CD8-positive, alpha-beta memory T cell (primary cell): ENCODE measurements around the gene DMC1. TPM values are rescaled to one million over a fixed set of nuclear protein-coding genes. Genes with fewer than 3 reads are reported as not detected.

Experiments used
- CTCF ChIA-PET: fragments of 350-600 bp; sonication (Branson Sonifier 250); formaldehyde crosslinking; loops from one replicate; lab custom pipeline; 2021; ENCODE audit warnings: antibody characterized with exemption; lab: Charles Lee
- POLR2A ChIA-PET: fragments of 350-600 bp; sonication (Branson Sonifier 250); formaldehyde crosslinking; loops from one replicate; lab custom pipeline; 2021; ENCODE audit warnings: antibody characterized with exemption; lab: Charles Lee
- DNase-seq, 5 donors: peaks; one replicate each; pipeline versions ENCODE4 v3.0.0 to v3.0.0-alpha.2; 2020 to 2022; ENCODE audit warnings: mixed read lengths in 1 of 5
- H3K27ac ChIP-seq: one replicate; pipeline ENCODE4 v1.7.0; 2013; ENCODE audit warnings: low read depth, mild to moderate bottlenecking, low read length, moderate library complexity
- H3K27me3 ChIP-seq: 2 replicates; pipeline ENCODE4 v1.7.0; 2013; ENCODE audit warnings: low read length, mild to moderate bottlenecking; ENCODE audit not compliant: insufficient read depth, poor library complexity, severe bottlenecking
- H3K36me3 ChIP-seq: 2 replicates; pipeline ENCODE4 v1.7.0; 2013; ENCODE audit warnings: mild to moderate bottlenecking, low read length, moderate library complexity; ENCODE audit not compliant: insufficient read depth
- H3K4me1 ChIP-seq: 2 replicates; pipeline ENCODE4 v1.7.0; 2013; ENCODE audit warnings: mild to moderate bottlenecking, low read length, moderate library complexity; ENCODE audit not compliant: insufficient read depth
- H3K4me3 ChIP-seq: 2 replicates; pipeline ENCODE4 v1.7.0; 2013; ENCODE audit warnings: mild to moderate bottlenecking, low read length
- H3K9me3 ChIP-seq: 2 replicates; pipeline ENCODE4 v1.7.0; 2013; ENCODE audit warnings: mild to moderate bottlenecking, low read length
- H3K27ac Mint-ChIP-seq, 8 donors: one replicate each; pipeline ENCODE4 v1.8.0; 2020 to 2021; ENCODE audit warnings: mixed read lengths in 8 of 8, mild to moderate bottlenecking in 6 of 8, inconsistent platforms in 3 of 8, moderate library complexity in 3 of 8
- H3K27me3 Mint-ChIP-seq, 2 donors: one replicate each; pipeline ENCODE4 v1.8.0; 2020 to 2021; ENCODE audit warnings: mixed read lengths in 2 of 2, mild to moderate bottlenecking in 1 of 2, moderate library complexity in 1 of 2
- H3K36me3 Mint-ChIP-seq, 3 donors: one replicate each; pipeline ENCODE4 v1.8.0; 2020 to 2021; ENCODE audit warnings: mixed read lengths in 3 of 3, inconsistent platforms in 1 of 3, mild to moderate bottlenecking in 1 of 3
- H3K4me1 Mint-ChIP-seq, 3 donors: one replicate each; pipeline ENCODE4 v1.8.0; 2020 to 2021; ENCODE audit warnings: mixed read lengths in 3 of 3, inconsistent platforms in 1 of 3, mild to moderate bottlenecking in 1 of 3
- H3K4me3 Mint-ChIP-seq, 7 donors: one replicate each; pipeline ENCODE4 v1.8.0; 2020 to 2021; ENCODE audit warnings: mixed read lengths in 7 of 7, mild to moderate bottlenecking in 6 of 7, moderate library complexity in 4 of 7, inconsistent platforms in 2 of 7
- H3K9me3 Mint-ChIP-seq, 5 donors: one replicate each; pipeline ENCODE4 v1.8.0; 2020 to 2022; ENCODE audit warnings: mixed read lengths in 5 of 5, mild to moderate bottlenecking in 3 of 5, moderate library complexity in 2 of 5, inconsistent platforms in 1 of 5
- polyA plus RNA-seq: library from polyadenylated mRNA; unstranded; fragments of 300-500 nt; fragmentation: Illumina TruSeq; gene quantifications from one replicate; pipeline ENCODE4 v1.2.3, GENCODE V29; 2021
- total RNA-seq, 2 experiments: library from RNA; stranded (reverse); gene quantifications; one replicate each; pipeline ENCODE4 v1.2.3, GENCODE V29; 2021

The DMC1 gene
- total and polyA plus RNA-seq, 3 experiments from 2014 or later, result 10.9 to 17.2 TPM; not detected in 1

- H3K27ac Mint-ChIP-seq, result peak overlapping the region in 7 of 8 donors; percentile 2 to 88 (median 59)
- peaks cover 23 to 91% (median 37%) of the 10 kb centered on the region in 3 donors for H3K36me3 Mint-ChIP-seq
- no peak overlapping the region for H3K4me3 Mint-ChIP-seq
- Histone ChIP-seq H3K27ac (no peak overlapping the region), H3K36me3 (peaks cover 84% of the 10 kb centered on the region), H3K27me3 (no peaks in the 10 kb centered on the region), H3K4me3 (no peak overlapping the region), H3K4me1 (peaks cover 13% of the 10 kb centered on the region), H3K9me3 (no peaks in the 10 kb centered on the region)
- H3K4me1 Mint-ChIP-seq, result peaks cover 46 to 70% (median 57%) of the 10 kb centered on the region in 3 donors
- no peaks in the 10 kb centered on the region for H3K9me3 Mint-ChIP-seq
- CTCF ChIA-PET, result interaction anchor here (0.7 kb wide), 1 partner anchor 584 kb away, joined by 3 read pairs; no protein-coding TSS in a partner anchor
- H3K27me3 Mint-ChIP-seq, result no peaks in the 10 kb centered on the region
- DNase-seq, result no peak
- POLR2A ChIA-PET, result no interaction called here
Measured at GRCh38 chr22:38490475-38490874, 79.5 kb downstream of the DMC1 start.

- no peak overlapping the region for H3K27ac ChIP-seq
- no peaks in the 10 kb centered on the region for H3K27me3 Mint-ChIP-seq
- ChIA-PET CTCF (interaction anchor here (0.7 kb wide), 1 partner anchor 583 kb away, joined by 3 read pairs; no protein-coding TSS in a partner anchor), POLR2A (no interaction called here)
- H3K9me3 ChIP-seq, result no peaks in the 10 kb centered on the region
- no peak for DNase-seq
- peaks cover 9% of the 10 kb centered on the region for H3K4me1 ChIP-seq
- H3K27ac Mint-ChIP-seq, result peak overlapping the region in 6 of 8 donors; percentile 40 to 71 (median 54)
- H3K9me3 Mint-ChIP-seq, result no peaks in the 10 kb centered on the region
- peaks cover 20 to 92% (median 34%) of the 10 kb centered on the region in 3 donors for H3K36me3 Mint-ChIP-seq
- no peaks in the 10 kb centered on the region for H3K27me3 ChIP-seq
- peaks cover 84% of the 10 kb centered on the region for H3K36me3 ChIP-seq
- H3K4me1 Mint-ChIP-seq, result peaks cover 46 to 70% (median 59%) of the 10 kb centered on the region in 3 donors
- H3K4me3 Mint-ChIP-seq, result peak overlapping the region in 1 of 7 donors; percentile 15
- no peak overlapping the region for H3K4me3 ChIP-seq
Measured at GRCh38 chr22:38489561-38490145, 80.3 kb downstream of the DMC1 start.

GRCh38 chr22:38489142-38489541 lies 80.8 kb downstream of the DMC1 start:
- Histone ChIP-seq H3K27ac (no peak overlapping the region), H3K4me3 (no peak overlapping the region), H3K4me1 (peaks cover 5% of the 10 kb centered on the region), H3K27me3 (no peaks in the 10 kb centered on the region), H3K36me3 (peaks cover 83% of the 10 kb centered on the region), H3K9me3 (no peaks in the 10 kb centered on the region)
- no peak overlapping the region for H3K4me3 Mint-ChIP-seq
- no peak for DNase-seq
- peaks cover 15 to 92% (median 34%) of the 10 kb centered on the region in 3 donors for H3K36me3 Mint-ChIP-seq
- no peaks in the 10 kb centered on the region for H3K9me3 Mint-ChIP-seq
- no peak overlapping the region for H3K27ac Mint-ChIP-seq
- peaks cover 45 to 70% (median 59%) of the 10 kb centered on the region in 3 donors for H3K4me1 Mint-ChIP-seq
- ChIA-PET POLR2A (no interaction called here), CTCF (no interaction called here)
- H3K27me3 Mint-ChIP-seq, result no peaks in the 10 kb centered on the region

- H3K9me3 ChIP-seq, result no peaks in the 10 kb centered on the region
- POLR2A ChIA-PET, result interaction anchor here (0.8 kb wide), 1 partner anchor 9 kb away, joined by 8 read pairs; no protein-coding TSS in a partner anchor
- no peaks in the 10 kb centered on the region for H3K4me1 ChIP-seq
- CTCF ChIA-PET, result interaction anchor here (0.6 to 1.4 kb wide), 3 partner anchors 10 to 695 kb away, joined by 3 to 5 read pairs (median 5); no protein-coding TSS in a partner anchor
- H3K9me3 Mint-ChIP-seq, result no peaks in the 10 kb centered on the region
- no peak overlapping the region for H3K4me3 ChIP-seq
- peaks cover 11 to 92% (median 32%) of the 10 kb centered on the region in 3 donors for H3K36me3 Mint-ChIP-seq
- no peak for DNase-seq
- H3K27me3 Mint-ChIP-seq, result no peaks in the 10 kb centered on the region
- H3K4me3 Mint-ChIP-seq, result no peak overlapping the region
- no peak overlapping the region for H3K27ac ChIP-seq
- H3K27me3 ChIP-seq, result no peaks in the 10 kb centered on the region
- H3K4me1 Mint-ChIP-seq, result peaks cover 46 to 65% (median 64%) of the 10 kb centered on the region in 3 donors
- peaks cover 83% of the 10 kb centered on the region for H3K36me3 ChIP-seq
- H3K27ac Mint-ChIP-seq, result peak overlapping the region in 7 of 8 donors; percentile 16 to 73 (median 62)
Measured at GRCh38 chr22:38487946-38488345, 82.0 kb downstream of the DMC1 start.

GRCh38 chr22:38485783-38486182 lies 84.2 kb downstream of the DMC1 start:
- Mint-ChIP-seq H3K27me3 (no peaks in the 10 kb centered on the region), H3K36me3 (peaks cover 11 to 95% (median 44%) of the 10 kb centered on the region in 3 donors), H3K4me1 (peaks cover 44 to 69% (median 61%) of the 10 kb centered on the region in 3 donors), H3K4me3 (no peak overlapping the region), H3K27ac (peak overlapping the region in 4 of 8 donors; percentile 40 to 78 (median 54)), H3K9me3 (no peaks in the 10 kb centered on the region)
- H3K27me3 ChIP-seq, result no peaks in the 10 kb centered on the region
- CTCF ChIA-PET, result interaction anchor here (1.2 kb wide), 1 partner anchor 11 kb away, joined by 4 read pairs; no protein-coding TSS in a partner anchor
- no peaks in the 10 kb centered on the region for H3K4me1 ChIP-seq
- H3K27ac ChIP-seq, result no peak overlapping the region
- POLR2A ChIA-PET, result interaction anchor here (0.7 to 1.1 kb wide), 4 partner anchors 9 to 87 kb away, joined by 3 to 7 read pairs (median 5); no protein-coding TSS in a partner anchor
- H3K36me3 ChIP-seq, result peaks cover 68% of the 10 kb centered on the region
- no peak overlapping the region for H3K4me3 ChIP-seq
- DNase-seq, result no peak
- H3K9me3 ChIP-seq, result no peaks in the 10 kb centered on the region

- POLR2A ChIA-PET, result no interaction called here
- H3K27me3 ChIP-seq, result no peaks in the 10 kb centered on the region
- no peaks in the 10 kb centered on the region for H3K9me3 Mint-ChIP-seq
Measured at GRCh38 chr22:38484244-38484643, 85.7 kb downstream of the DMC1 start.

GRCh38 chr22:38482662-38483308 lies 87.2 kb downstream of the DMC1 start:
- Mint-ChIP-seq H3K4me1 (peaks cover 28 to 45% (median 36%) of the 10 kb centered on the region in 3 donors), H3K27me3 (no peaks in the 10 kb centered on the region), H3K36me3 (peaks cover 0 to 69% (median 34%) of the 10 kb centered on the region in 3 donors), H3K4me3 (no peak overlapping the region), H3K9me3 (no peaks in the 10 kb centered on the region), H3K27ac (peak overlapping the region in 2 of 8 donors; percentile 23 to 63)
- Histone ChIP-seq H3K27me3 (no peaks in the 10 kb centered on the region), H3K4me3 (no peak overlapping the region), H3K9me3 (no peaks in the 10 kb centered on the region), H3K4me1 (no peaks in the 10 kb centered on the region), H3K27ac (no peak overlapping the region), H3K36me3 (peaks cover 48% of the 10 kb centered on the region)
- ChIA-PET POLR2A (interaction anchor here (0.5 to 1.3 kb wide), 2 partner anchors 13 to 19 kb away, joined by 3 to 5 read pairs; no protein-coding TSS in a partner anchor), CTCF (no interaction called here)
- no peak for DNase-seq

More at GRCh38 chr22:38484244-38484643, 85.7 kb downstream of the DMC1 start:
- H3K4me1 Mint-ChIP-seq, result peaks cover 34 to 56% (median 45%) of the 10 kb centered on the region in 3 donors
- Histone ChIP-seq H3K9me3 (no peaks in the 10 kb centered on the region), H3K4me3 (no peak overlapping the region), H3K36me3 (peaks cover 57% of the 10 kb centered on the region), H3K4me1 (no peaks in the 10 kb centered on the region), H3K27ac (no peak overlapping the region)
- H3K4me3 Mint-ChIP-seq, result no peak overlapping the region
- no peak for DNase-seq
- peaks cover 0 to 81% (median 40%) of the 10 kb centered on the region in 3 donors for H3K36me3 Mint-ChIP-seq
- CTCF ChIA-PET, result no interaction called here
- no peaks in the 10 kb centered on the region for H3K27me3 Mint-ChIP-seq
- H3K27ac Mint-ChIP-seq, result peak overlapping the region in 5 of 8 donors; percentile 18 to 89 (median 58)
